22Rv1 (cell line): Measurements from ENCODE around the gene KLHL17.

Experiments used
- H3K27ac ChIP-seq: fragments of 450-650 bp; 2 replicates; pipeline ENCODE4 v1.5.1; 2017
- CTCF ChIP-seq: fragments of 450-650 bp; IDR thresholded peaks from 2 replicates; pipeline ENCODE4 v1.5.1; 2017; ENCODE audit warnings: mild to moderate bottlenecking
- ZFX ChIP-seq: fragments of 450-650 bp; IDR thresholded peaks from 2 replicates; pipeline ENCODE4 v1.6.1; 2017; ENCODE audit warnings: antibody characterized with exemption, borderline replicate concordance

Gene KLHL17

GRCh38 chr1:918843-919242 lies 41.5 kb upstream of the KLHL17 start:
- no peak for TF ChIP-seq ZFX
- TF ChIP-seq CTCF = no peak
- peak overlapping the region; percentile 91 for H3K27ac ChIP-seq

- TF ChIP-seq ZFX (no peak), CTCF (peak; percentile 8; the same call in 1 of the 2 replicates)
- H3K27ac ChIP-seq = peak overlapping the region; percentile 91
Observed at GRCh38 chr1:919271-919872, 41.0 kb upstream of the KLHL17 start.

- peak overlapping the region; percentile 91 for H3K27ac ChIP-seq
- TF ChIP-seq ZFX (no peak), CTCF (no peak)
Observed at GRCh38 chr1:920010-920409, 40.4 kb upstream of the KLHL17 start.

GRCh38 chr1:920521-920920 lies 39.9 kb upstream of the KLHL17 start:
- H3K27ac ChIP-seq = peak overlapping the region; percentile 91

GRCh38 chr1:921011-921837 lies 39.2 kb upstream of the KLHL17 start:
- TF ChIP-seq ZFX = no peak
- no peak; the same call in none of the 2 replicates for TF ChIP-seq CTCF
- H3K27ac ChIP-seq = peak overlapping the region; percentile 91

More at GRCh38 chr1:920521-920920, 39.9 kb upstream of the KLHL17 start:
- no peak for TF ChIP-seq ZFX
- no peak for TF ChIP-seq CTCF

- peak within 1 kb of the TSS; percentile 91 for H3K27ac ChIP-seq
- TF ChIP-seq ZFX (no peak), CTCF (no peak)
Observed at GRCh38 chr1:923131-923990, 37.0 kb upstream of the KLHL17 start, which contains the start of gene SAMD11. SAMD11 (plus strand) TSS chr1:923923; CDS start chr1:924432, 509 bp downstream.
